GM21360 (cell line): ENCODE data around the gene SCGN.
"Not testable (repeated sequence)": the region's sequence is repeated elsewhere in the genome, so short reads cannot be mapped to it uniquely, and the experiment has no call there.

Experiments
- ATAC-seq: cut with Tn5 transposase; IDR thresholded peaks from one replicate; pipeline ENCODE4 v1.9.1; 2021; ENCODE audit warnings: mild to moderate bottlenecking, moderate library complexity; ENCODE audit not compliant: unreplicated experiment

SCGN gene

DNA sequence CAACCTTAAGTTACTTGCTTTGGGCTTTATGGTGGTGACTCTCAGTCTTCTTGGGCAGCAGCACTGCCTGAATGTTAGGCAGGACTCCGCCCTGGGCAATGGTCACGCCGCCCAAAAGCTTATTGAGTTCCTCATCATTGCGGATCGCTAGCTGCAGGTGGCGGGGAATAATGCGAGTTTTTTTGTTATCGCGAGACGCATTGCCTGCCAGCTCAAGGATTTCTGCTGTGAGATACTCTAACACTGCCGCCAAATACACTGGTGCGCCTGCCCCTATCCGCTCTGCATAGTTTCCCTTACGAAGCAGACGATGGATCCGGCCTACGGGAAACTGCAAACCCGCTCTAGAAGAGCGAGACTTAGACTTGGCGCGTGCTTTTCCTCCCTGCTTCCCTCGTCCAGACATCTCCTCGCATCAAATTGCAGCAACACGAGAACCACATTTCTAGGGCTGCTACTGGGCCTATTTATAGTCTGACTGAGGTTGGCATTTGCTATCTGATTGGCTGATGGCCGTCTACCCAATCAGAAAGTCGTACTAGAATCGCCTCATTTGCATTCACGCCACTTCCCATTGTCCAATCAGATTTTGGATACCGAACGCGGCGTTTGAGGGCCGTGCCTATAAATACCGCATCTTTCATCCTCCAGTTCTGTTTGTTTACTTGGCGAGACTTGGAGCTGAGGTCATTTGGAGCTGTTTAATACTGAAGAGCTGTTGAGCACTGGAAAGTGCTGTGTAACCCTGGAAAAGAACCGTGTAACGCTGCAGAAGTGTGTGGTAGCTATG lies 74.3 kb downstream of the SCGN start:
- ATAC-seq, result no peak

DNA sequence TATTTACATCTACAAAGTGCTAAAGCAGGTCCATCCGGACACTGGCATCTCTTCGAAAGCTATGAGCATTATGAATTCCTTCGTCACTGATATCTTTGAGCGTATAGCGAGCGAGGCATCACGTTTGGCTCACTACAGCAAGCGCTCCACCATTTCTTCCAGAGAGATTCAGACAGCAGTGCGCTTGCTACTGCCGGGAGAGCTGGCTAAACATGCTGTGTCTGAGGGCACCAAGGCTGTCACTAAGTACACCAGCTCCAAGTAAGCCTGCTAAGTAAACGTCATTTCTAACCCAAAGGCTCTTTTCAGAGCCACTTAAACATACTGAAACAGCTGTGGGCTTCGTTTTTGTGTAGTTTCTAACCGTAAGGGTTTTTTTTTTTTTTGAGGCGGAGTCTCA lies 75.0 kb downstream of the SCGN start:
- ATAC-seq, result no peak

DNA sequence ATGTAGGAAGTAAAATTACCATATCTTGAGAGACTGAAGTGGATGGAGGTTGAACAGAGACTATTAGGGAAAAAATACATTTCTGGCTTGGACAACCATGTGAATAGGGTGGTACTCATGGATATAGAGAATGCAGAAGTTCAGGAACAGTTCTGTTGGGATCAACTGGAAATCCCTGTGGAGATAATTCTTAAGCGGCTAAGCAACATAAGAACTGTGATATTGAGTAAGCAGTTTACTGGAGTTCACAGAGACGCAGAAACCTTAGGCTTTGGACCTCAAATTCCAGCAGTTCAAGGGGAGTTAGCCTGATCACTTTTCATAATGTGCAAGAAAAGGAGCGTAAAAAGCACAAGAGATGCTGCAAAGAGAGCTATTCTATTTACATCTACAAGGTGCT lies 78.9 kb downstream of the SCGN start:
- ATAC-seq, result no peak

- ATAC-seq, result no peak
Observed at GRCh38 chr6:25731721-25732120, 79.7 kb downstream of the SCGN start.

GRCh38 chr6:25732468-25733198 lies 80.6 kb downstream of the SCGN start:
- ATAC-seq, result no peak

DNA sequence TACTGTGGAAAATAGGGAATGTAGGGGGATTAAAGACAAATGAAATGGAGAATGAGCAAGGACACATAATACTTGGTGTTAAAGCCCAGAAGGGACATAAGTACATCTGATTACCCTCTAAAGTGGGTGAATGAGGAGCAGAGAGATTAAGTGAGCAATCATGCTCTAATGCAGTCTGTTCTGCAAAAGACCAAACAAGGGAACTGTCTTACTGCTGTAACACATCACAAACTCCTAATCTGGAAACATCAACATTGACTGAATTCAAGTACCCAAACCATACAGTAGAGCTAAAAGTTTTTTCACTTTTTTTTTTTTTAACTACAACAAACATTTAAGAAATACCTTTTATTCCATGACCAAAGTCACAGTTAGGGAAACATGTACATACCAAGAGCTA lies 83.2 kb downstream of the SCGN start:
- ATAC-seq, result no peak

- ATAC-seq, result no peak
Observed at GRCh38 chr6:25743868-25744267, 91.9 kb downstream of the SCGN start.

DNA sequence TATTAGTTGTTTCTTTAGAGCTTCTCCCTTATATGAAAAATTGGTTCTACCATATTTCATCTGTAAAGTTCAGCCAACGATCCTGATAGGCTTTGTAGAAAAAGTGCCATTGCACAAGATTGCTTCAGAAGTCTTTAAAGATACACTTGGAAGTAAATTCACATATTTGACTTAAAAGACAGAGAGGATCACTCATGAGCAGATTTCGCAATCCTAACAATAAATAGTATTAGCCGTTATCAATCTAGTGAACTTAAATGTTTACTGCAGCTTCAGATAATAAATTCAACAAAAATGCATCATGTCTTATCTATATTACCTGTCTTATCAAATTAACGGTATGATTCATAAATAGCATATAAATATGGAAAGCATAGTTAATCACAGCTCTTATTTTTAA lies 93.8 kb downstream of the SCGN start:
- no peak for ATAC-seq

DNA sequence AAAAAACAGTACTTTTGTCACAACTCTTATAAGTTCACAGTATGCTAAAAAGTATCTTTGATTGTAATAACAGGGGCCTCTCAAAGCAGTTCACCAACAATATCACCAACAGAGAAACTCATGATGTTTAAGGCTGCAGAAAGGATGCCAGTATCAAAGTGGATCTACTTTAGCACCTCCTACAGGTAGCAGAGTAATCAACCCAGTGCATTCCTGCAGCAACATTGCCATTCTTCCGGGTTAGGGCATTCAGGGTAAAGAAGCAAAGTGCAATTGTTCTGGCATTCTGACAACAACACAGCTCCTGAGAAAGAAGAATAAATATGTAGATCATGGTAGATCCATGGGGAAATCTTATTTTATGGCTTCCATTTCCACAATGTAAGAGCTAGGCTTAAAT lies 95.0 kb downstream of the SCGN start:
- no peak for ATAC-seq

DNA sequence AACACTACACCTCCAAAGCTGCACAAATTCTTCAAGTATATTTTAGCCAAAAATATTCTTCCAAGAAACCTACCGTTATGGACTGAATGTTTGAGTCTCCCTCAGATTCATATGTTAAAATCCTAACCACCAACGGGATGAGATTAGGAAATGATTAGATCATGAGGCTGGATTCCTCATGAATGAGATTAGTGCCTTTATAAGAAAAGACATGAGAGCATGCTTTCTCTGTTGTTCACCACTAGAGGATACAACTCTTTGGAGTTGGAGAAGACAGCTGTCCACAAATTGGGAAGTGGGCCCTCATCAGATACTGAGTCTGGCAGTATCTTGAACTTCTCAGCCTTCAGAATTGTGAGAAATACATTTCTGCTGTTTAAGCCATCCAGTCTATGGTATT lies 95.5 kb downstream of the SCGN start:
- ATAC-seq, result no peak

GRCh38 chr6:25748049-25748448 lies 96.0 kb downstream of the SCGN start:
- no peak for ATAC-seq

DNA sequence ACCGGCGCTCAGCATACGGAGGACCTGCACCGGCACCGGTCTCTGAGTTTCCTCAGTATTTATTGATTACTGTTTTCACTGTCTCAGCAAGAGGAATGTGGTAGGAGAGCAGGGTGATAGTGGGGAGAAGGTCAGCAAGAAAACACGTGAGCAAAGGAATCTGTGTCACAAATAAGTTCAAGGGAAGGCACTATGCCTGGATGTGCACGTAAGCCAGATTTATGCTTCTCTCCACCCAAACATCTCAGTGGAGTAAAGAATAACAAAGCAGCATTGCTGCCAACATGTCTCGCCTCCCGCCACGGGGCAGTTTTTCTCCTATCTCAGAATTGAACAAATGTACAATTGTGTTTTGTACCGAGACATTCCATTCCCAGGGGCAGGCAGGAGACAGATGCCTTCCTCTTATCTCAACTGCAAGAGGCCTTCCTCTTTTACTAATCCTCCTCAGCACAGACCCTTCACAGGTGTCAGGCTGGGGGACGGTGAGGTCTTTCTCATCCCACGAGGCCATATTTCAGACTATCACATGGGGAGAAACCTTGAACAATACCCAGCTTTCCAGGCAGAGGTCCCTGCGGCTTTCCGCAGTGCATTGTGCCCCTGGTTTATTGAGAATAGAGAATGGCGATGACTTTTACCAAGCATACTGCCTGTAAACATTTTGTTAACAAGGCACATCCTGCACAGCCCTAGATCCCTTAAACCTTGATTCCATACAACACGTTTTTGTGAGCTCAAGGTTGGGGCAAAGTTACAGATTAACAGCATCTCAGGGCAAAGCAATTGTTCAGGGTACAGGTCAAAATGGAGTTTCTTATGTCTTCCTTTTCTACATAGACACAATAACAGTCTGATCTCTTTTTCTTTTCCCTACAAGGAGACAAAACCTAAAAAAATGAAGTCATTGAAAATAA lies 96.8 kb downstream of the SCGN start:
- not testable (repeated sequence) for ATAC-seq

DNA sequence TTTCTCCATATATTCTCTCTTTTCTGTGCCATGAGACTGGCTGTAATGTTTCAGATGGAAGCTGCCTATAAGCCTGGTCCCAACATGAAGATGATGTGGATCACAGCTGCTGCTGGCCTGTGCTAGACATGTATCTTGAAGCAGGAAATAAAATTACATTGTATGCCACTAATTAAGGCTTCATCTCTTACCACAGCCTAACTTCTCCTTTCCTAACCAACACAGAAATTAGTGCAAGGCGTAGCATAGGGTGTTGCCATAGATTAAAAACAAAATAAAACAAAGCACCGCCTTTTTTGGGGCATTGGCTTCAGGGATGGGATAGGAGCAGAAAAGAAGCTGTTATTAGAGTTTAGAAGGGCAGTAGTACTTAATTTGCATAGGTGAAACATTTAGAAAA lies 97.8 kb downstream of the SCGN start:
- no peak for ATAC-seq

DNA sequence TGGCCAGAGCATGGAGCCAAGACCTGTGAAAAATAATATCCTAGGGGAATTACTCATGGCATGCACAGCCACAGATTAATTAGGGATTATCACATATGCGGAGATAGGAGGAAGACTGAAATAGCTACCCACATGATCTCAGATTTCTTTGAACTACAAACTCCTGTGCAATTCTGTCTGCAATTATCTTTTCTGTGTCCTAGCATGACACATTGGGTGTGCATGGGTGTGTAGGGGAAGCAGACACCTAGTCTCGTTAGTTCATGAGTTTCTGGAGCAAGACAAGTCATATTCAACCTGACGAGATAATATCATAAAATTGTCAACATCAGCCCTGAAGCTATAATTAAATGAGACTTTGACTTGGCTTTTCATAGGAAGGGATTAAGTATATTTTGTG lies 98.9 kb downstream of the SCGN start:
- ATAC-seq, result no peak
